Osteoblast (primary cell): ENCODE measurements around the gene EHD2. TPM values are rescaled to one million over a fixed set of nuclear protein-coding genes. Genes with fewer than 3 reads are reported as not detected.

ENCODE experiments used
- DNase-seq: peaks from one replicate; pipeline ENCODE4 v3.0.0; 2011; ENCODE audit warnings: low spot score, mixed read lengths; ENCODE audit not compliant: insufficient read length; ENCODE audit errors: missing footprints
- H2AFZ ChIP-seq: 2 replicates; pipeline ENCODE4 v1.6.0; 2011; ENCODE audit warnings: mild to moderate bottlenecking, low read length
- H3K27ac ChIP-seq: 2 replicates; pipeline ENCODE4 v1.5.1; 2011; ENCODE audit warnings: mild to moderate bottlenecking, low read depth, low read length, moderate library complexity
- H3K27me3 ChIP-seq: 2 replicates; pipeline ENCODE4 v1.6.0; 2012; ENCODE audit warnings: mild to moderate bottlenecking, control low read depth, inconsistent platforms, low read length, moderate library complexity; ENCODE audit not compliant: insufficient read depth
- H3K36me3 ChIP-seq: 2 replicates; pipeline ENCODE4 v1.5.1; 2011; ENCODE audit warnings: mild to moderate bottlenecking, low read length, control low read depth, moderate library complexity; ENCODE audit not compliant: insufficient read depth
- H3K4me1 ChIP-seq: 2 replicates; pipeline ENCODE4 v1.5.1; 2011; ENCODE audit warnings: mild to moderate bottlenecking, low read length, control low read depth, moderate library complexity; ENCODE audit not compliant: insufficient read depth
- H3K4me2 ChIP-seq: 2 replicates; pipeline ENCODE4 v1.6.0; 2011; ENCODE audit warnings: mild to moderate bottlenecking, low read length; ENCODE audit not compliant: insufficient read depth
- H3K4me3 ChIP-seq: fragments of 200-600 bp; sonication (generic); 3 replicates; pipeline ENCODE4 v1.5.1; 2012; ENCODE audit warnings: mild to moderate bottlenecking, low read length, inconsistent platforms; ENCODE audit not compliant: insufficient read depth
- H3K79me2 ChIP-seq: 2 replicates; pipeline ENCODE4 v1.6.0; 2012; ENCODE audit warnings: mild to moderate bottlenecking, low read length, control low read depth, inconsistent platforms; ENCODE audit not compliant: insufficient read depth
- H3K9me3 ChIP-seq: 2 replicates; pipeline ENCODE4 v1.5.1; 2011; ENCODE audit warnings: low read depth, low read length, control low read depth
- H4K20me1 ChIP-seq: 2 replicates; pipeline ENCODE4 v1.6.0; 2012; ENCODE audit warnings: mild to moderate bottlenecking, low read length, control low read depth; ENCODE audit not compliant: insufficient read depth
- total RNA-seq: library from RNA; depleted of rRNA; stranded (reverse); fragments of >200 nt; gene quantifications from 2 replicates; pipeline ENCODE4 v1.2.3, GENCODE V29; 2012
- TF ChIP-seq, protein P1 (sequence below): IDR thresholded peaks from 2 replicates; pipeline ENCODE4 v1.5.1; 2011; ENCODE audit warnings: mild to moderate bottlenecking, low read depth, low read length, moderate library complexity; ENCODE audit errors: extremely low read depth

The EHD2 gene
- total RNA-seq, 1 donor, result 144 TPM

DNA sequence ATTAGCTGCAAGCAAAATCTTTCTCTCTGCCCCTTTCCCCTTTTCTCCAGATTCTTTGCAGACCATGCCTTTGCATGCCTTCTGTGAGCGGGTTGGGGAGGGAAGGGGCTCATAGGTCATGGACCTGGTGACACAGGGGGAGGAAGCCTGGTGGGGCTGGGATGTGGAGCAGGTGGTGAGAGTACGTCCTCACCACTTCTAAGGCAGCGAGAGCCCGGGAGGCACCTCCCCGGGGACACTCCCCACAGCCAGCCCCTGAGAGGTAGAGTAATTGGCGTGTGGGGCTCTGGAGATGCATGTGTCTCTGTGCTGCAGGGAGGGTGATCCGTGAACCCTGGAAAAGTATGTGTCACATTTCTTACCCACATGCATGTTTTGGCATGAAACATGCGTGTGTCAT lies 42.5 kb upstream of the EHD2 start:
- no peak overlapping the region for H3K4me2 ChIP-seq
- H3K27me3 ChIP-seq, result no peaks in the 10 kb centered on the region
- no peak overlapping the region for H3K27ac ChIP-seq
- H3K36me3 ChIP-seq, result peaks cover 21% of the 10 kb centered on the region
- no peak overlapping the region for H3K4me3 ChIP-seq
- TF ChIP-seq, protein P1, sequence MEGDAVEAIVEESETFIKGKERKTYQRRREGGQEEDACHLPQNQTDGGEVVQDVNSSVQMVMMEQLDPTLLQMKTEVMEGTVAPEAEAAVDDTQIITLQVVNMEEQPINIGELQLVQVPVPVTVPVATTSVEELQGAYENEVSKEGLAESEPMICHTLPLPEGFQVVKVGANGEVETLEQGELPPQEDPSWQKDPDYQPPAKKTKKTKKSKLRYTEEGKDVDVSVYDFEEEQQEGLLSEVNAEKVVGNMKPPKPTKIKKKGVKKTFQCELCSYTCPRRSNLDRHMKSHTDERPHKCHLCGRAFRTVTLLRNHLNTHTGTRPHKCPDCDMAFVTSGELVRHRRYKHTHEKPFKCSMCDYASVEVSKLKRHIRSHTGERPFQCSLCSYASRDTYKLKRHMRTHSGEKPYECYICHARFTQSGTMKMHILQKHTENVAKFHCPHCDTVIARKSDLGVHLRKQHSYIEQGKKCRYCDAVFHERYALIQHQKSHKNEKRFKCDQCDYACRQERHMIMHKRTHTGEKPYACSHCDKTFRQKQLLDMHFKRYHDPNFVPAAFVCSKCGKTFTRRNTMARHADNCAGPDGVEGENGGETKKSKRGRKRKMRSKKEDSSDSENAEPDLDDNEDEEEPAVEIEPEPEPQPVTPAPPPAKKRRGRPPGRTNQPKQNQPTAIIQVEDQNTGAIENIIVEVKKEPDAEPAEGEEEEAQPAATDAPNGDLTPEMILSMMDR, result no peak
- H2AFZ ChIP-seq, result no peak overlapping the region
- H3K4me1 ChIP-seq, result peaks cover 3% of the 10 kb centered on the region
- no peaks in the 10 kb centered on the region for H3K9me3 ChIP-seq
- peaks cover 29% of the 10 kb centered on the region for H4K20me1 ChIP-seq
- H3K79me2 ChIP-seq, result peaks cover 60% of the 10 kb centered on the region
- no peak for DNase-seq

DNA sequence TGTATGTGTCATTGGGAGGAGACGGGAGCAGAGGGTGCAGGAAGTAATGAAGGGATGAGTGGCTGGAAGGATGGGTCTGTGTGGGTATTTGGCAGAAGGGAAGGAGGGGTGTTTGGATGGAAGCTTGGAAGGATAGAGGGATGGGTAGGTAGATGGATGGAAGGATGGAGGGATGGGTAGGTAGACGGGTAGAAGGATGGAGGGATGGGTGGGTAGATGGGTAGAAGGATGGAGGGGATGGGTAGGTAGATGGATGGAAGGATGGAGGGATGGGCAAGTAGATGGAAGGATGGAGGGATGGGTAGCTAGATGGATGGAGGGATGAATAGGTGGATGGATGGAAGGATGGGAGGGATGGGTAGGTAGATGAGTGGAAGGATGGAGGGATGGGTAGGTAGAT lies 41.7 kb upstream of the EHD2 start:
- peaks cover 53% of the 10 kb centered on the region for H3K79me2 ChIP-seq

DNA sequence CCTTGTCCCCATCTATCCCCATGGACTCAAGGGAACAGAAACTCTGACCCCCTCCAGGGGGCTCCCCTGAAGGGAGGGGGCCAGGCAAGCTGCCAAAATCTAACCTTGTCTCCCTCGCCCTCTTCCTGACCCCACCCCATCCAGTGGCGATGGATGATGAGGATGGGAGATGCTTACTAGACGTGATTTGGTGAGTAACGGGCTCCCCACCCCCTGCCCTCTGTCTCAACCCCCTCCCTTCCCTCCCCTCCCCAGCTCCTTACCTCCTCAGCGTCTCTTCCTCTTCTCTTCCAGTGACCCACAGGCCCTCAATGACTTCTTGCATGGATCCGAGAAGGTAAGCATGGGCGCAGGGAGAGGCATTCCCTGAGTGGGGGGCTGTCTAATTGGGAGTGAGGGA lies 39.8 kb upstream of the EHD2 start:
- Histone ChIP-seq H3K36me3 (peaks cover 31% of the 10 kb centered on the region), H2AFZ (no peak overlapping the region), H3K4me1 (no peaks in the 10 kb centered on the region), H3K4me3 (no peak overlapping the region), H3K27ac (no peak overlapping the region), H4K20me1 (peaks cover 25% of the 10 kb centered on the region), H3K4me2 (no peak overlapping the region), H3K9me3 (no peaks in the 10 kb centered on the region), H3K79me2 (peaks cover 35% of the 10 kb centered on the region), H3K27me3 (no peaks in the 10 kb centered on the region)
- peak; percentile 54 for DNase-seq
- TF ChIP-seq, protein P1, result no peak

More for the DNA sequence above, 41.7 kb upstream of the EHD2 start:
- no peaks in the 10 kb centered on the region for H3K27me3 ChIP-seq
- H3K4me1 ChIP-seq, result peaks cover 3% of the 10 kb centered on the region
- no peak overlapping the region for H3K4me3 ChIP-seq
- H3K36me3 ChIP-seq, result peaks cover 21% of the 10 kb centered on the region
- no peak for DNase-seq
- no peak overlapping the region for H3K4me2 ChIP-seq
- H4K20me1 ChIP-seq, result peaks cover 29% of the 10 kb centered on the region
- no peak overlapping the region for H2AFZ ChIP-seq
- TF ChIP-seq, protein P1, result no peak
- H3K9me3 ChIP-seq, result no peaks in the 10 kb centered on the region
- H3K27ac ChIP-seq, result no peak overlapping the region

DNA sequence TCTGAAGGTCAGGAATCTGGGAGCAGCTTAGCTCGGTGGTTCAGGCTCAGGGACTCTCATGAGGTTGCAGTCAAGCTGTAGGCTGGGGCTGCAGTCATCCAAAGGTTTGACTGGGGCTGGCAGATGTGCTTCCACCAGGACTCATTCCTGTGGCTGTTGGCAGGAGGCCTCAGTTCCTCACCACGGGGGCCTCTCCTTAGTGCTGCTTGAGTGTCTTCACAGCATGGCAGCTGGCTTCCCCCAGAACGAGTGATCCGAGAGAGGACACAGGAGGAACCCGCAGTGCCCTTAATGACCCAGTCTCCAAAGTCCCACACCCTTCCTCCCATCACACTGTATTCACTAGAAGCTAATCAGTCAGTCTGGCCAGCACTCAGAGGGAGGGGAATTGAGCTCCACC lies 38.7 kb upstream of the EHD2 start:
- Histone ChIP-seq H3K27me3 (no peaks in the 10 kb centered on the region), H3K79me2 (peaks cover 26% of the 10 kb centered on the region), H3K4me2 (no peak overlapping the region), H4K20me1 (peaks cover 20% of the 10 kb centered on the region), H3K4me1 (no peaks in the 10 kb centered on the region), H3K27ac (no peak overlapping the region), H3K36me3 (peaks cover 33% of the 10 kb centered on the region), H2AFZ (no peak overlapping the region), H3K4me3 (no peak overlapping the region), H3K9me3 (no peaks in the 10 kb centered on the region)
- DNase-seq, result peak; percentile 3
- TF ChIP-seq, protein P1, result no peak
